ENCODE measurements around the gene SH3RF3.
"Not testable (repeated sequence)": the region's sequence is repeated elsewhere in the genome, so short reads cannot be mapped to it uniquely, and the experiment has no call there.

The SH3RF3 gene

DNA sequence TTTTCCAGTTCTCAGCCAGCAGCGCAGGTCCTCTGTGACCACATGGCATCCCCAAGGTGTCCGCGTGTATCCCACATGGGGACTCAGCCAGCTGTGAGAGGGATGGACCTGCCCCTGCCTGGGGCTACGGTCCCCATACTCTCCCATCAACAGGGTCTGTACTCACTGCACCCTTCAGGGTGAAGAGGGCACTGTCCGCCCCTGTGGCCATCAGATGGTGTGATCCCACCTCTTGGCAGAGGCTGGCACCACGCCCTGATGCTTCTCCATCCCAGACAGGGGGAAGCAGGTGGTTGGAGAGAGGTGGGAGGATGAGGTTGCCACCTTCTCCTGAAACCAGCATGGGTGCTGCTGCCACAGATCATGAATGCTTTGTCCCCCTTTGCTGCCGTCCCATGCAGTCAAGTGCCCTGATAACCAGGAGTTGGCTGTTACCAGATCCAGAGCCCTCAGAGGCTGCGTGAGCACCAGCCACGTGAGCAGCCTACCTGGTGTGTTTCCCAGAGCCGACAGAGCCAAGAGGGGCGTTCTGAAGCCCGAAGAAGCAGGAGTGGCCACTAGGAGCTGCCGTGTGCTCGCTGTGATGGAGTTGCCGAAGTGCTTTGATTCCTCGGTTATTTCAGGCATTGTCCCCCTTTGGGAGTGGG lies 93.9 kb downstream of the SH3RF3 start:
- DNase-seq = no peak

DNA sequence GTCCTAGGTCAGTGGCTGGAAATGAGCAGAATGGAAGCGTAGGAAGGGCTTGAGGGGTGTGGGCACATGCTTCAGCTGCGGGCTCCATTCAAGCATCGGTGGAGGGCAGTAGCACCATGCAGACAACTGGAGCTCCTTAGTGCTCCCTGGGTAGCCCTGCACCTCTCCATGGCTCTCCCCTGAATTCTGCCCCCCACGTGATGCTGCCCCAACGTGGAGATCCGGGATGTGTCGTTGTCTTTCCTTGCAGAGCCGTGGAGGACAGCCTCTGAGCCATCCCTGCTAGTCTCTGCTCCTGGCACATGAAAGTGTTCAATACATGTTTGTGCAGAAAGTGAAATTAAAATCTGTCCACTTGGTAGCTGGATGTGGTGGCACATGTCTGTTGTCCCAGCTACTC lies 94.5 kb downstream of the SH3RF3 start:
- DNase-seq = no peak

DNA sequence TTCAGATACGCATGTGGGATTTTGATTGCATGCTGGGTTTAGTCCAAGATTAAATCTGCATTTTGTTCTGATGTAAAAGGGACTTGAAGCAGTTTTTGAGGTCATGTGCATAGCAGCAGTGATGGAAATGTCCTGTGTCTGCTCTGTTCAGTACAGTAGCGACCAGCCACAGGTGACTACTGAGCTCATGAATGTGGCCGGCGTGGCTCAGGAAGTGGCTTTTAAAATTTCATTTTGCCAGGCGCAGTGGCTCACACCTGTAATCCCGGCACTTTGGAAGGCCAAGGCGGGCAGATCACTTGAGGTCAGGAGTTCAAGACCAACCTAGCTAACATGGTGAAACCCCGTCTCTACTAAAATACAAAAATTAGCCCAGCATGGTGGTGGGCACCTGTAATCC lies 95.3 kb downstream of the SH3RF3 start:
- not testable (repeated sequence) for DNase-seq

DNA sequence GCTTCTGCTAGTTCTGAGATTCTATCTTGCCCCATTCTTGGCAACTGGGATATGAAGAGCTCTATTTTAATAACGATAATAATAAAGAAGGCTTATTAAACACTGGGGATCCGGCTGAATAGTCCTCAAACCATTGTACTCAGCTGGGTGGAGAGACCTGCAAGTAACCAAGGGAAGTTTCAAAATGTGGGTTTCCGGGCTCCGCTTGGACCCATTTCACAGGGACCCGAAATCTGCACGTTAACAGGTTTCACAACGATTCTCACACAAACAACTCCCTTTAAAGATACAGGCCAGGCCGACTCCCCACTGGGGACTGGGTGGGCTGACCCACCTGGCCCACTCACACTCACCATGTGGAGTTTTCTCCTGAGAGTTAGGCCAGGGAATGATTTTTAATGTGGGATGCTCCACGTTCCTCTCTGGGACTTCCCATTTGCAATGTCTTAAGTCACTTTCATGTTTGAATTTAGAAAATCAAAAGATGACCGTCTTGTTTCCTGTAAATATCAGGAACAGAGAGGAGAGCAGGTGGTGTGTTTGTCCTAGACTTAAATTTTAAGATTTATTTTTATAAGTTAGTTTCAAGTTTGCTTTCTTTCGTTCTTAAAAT lies 96.3 kb downstream of the SH3RF3 start:
- no peak for DNase-seq

DNA sequence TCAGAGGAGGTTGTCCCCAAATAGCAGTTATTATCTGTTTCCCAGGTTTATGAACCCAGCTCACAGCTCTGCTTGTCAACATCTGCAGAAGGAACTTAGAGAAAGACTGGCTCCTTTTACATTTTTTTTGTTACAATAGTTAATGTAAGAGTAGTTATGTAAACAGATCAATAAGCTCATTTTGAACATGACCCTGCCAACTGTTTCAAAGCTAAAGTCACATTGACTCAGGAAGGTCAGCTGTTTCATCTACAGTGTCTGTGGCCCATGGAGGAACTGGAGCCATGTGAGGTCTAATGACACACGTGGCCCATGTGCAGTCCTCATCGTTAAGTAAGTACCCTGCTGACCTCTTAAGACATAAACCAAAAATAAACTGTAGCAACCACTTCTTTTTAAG lies 97.1 kb downstream of the SH3RF3 start:
- DNase-seq = no peak

DNA sequence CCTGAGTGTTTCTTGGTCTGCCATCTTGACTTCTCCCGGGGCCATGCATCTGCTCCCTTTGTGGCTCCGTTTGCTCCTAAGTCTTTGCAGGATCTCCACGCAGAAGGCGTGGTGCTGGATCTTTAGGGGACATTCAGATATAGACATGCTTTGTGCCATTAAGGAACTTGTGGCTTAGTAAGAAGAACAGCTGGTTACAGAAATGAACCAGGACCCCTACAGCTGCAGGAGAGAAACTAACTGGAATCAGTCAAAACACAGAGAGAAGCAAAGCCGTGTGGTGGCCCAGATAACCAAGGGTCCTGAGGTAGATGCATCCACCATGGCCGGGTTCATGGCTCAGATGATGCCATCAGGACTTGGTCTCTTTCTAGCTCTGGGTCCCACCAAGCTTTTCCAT lies 97.6 kb downstream of the SH3RF3 start:
- no peak for DNase-seq

DNA sequence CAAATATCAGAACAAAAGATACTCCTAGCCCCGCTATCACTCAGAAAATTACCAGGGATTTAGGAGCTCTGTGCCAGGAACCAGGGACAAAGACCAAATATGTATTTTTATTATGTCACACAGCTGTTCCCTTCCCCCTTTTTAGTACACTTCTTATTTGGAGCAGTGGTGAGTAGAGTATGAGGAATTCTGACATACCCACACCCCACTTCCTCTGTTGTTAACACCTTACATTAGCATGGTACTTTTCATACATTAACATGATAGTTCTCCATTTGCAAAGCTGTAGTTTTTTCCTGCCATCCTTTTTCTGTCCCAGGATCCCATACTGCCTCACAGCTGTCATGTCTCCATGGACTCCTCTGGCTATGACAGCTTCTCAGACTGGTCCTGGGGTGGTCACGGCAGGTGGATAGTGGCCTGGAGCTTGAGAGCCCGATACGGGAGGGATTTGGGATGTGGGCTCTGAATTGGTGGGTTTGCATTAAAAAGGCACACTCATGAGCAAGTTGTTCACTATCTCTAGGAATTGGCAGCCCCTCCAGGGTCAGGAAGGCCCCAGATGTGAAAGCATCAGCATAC lies 100.2 kb downstream of the SH3RF3 start:
- no peak for DNase-seq

DNA sequence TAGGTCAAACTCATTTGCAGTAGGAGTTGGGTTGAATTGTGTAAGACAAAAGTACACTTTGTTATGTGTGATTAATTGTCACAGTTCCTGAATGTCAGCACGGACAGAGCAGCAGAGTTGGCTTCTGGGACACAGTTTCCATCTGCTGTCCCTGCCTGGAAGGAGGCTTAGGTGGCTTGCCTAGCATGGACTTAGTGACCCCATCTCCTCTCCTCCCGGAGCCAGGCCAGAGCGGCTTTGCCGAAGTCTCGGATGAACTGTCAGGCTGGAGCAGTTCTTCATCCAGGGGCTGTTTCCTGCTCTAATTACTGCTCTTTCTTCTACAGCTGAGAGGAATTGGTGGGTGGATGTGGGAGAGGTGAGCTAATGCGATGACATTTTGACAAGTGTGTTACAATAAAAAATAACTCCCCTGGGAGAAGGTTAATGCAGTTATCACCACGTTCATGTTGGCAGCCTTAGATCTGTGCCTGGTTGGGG lies 102.0 kb downstream of the SH3RF3 start:
- no peak for DNase-seq

DNA sequence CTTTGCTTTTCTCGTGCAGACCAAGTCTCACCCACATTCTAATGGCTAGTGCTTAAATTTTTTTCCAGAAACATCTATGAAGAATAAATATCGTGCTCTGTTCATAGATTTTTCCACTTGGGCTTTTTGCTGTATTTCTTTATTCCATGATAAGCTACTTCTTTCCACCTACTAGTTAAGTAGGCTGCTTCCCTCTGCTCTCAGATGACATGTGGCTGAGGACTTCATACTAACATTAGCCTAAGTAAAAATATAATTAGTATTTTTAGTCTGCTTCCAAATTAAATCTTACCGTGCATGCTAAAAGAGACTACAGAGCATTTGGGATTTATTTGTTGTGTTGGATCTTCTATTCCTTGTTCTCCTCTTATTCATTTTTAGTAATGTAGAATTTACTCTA lies 102.4 kb downstream of the SH3RF3 start:
- DNase-seq = no peak

DNA sequence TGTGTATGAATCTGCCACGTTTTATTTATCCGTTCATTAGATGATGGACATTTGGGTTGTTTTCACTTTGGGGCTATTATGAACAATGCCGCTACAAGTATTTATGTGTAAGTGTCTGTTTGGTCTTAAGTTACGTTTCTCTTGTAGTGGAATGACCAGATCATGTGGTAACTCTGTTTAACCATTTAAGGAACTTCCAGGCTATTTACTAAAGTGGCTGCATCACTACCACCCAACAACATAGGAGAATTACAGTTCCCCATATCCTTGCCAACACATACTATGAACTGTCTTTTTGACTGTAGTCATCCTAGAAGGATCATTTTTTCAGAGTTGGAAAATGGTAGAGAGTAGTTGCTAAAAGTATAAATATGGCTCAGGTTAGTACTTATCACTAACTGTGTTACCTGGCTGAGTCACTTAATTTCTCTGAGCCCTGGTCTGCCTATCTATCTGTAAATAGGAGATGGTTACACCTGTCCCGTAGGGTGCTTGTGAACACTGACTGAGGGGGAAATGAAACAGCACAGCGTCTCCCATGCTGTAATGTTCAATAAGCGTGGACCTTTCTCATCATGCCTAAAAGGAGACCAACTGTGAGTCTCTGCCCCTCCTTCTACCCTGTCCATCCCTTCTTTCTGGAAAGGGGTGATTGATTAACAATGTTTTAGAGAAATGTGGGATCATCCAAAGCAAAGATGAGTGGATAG lies 103.1 kb downstream of the SH3RF3 start:
- DNase-seq = no peak

DNA sequence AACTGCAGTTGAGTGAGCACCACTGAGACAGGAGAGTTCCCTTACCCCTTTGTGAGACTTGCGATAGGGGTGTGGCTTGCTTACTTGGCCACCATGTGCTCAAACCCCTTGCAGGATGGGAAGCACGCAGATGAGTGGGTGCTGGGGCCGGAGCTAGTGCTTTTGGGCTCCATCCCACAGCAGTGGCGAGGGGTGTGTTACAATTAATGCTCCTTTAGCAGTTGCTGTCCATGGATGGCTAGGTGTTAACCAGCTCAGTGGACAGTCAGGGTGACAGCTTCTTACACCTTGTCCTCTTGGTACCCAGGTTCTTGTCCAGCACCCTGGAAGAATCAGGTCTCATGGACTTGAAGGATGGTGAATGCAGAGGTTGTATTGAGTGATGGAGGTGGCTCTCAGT lies 103.9 kb downstream of the SH3RF3 start:
- no peak for DNase-seq

DNA sequence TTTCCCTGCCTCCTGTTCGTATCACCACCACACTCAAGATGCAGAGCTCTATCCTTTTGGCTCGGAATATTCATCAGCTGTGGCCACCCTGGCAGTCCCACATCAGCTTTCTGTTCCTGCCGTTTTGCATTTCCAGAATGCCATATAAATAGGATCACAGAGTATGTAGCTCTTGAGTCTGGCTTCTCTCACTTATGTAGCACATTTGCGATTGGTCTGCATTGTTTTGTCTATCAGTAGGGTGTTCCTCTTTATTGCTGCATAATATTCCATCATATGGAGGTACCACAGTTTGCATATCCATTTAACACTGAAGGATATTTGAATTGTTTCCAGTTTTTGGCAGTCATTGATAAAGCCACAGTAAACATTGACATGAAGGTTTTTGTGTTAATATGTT lies 104.6 kb downstream of the SH3RF3 start:
- DNase-seq = no peak

DNA sequence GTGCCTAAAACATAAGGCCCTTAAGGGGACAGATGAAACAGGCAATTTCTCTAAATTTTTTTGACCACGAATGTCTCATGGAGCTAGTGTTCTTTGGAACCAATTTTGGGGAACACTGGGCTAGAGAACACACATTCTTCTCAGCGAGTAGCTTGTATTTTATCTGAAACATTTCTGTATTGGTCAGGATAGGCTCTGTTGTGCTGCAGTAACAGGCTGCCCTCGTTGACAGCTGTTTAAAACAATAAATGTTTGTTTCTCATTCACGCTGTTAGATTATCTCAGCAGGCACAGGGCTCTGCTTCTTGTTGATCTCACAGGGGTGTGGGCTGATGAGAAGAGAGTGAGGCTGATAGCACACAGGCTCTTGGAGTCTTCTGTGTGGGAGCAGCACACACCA lies 105.3 kb downstream of the SH3RF3 start:
- no peak for DNase-seq

DNA sequence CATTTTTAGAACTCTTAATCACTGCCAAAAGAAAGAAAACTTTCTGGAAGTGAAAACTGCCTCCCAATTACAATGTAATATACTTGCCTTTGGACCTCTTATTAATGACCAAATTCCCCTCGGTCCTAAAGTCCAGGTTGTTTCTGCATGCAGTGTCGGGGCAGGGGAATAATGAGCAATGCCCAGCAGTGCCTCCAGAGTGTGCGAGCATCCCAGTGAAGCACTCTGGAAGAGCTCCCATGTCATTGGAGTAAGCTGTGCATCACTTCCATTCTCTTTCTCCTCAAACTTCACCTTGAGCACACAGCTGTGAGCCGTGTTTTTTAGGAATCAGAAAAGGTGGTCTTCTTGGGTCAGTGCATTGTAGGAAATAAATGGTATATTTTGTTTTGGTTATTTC lies 107.1 kb downstream of the SH3RF3 start:
- no peak for DNase-seq

DNA sequence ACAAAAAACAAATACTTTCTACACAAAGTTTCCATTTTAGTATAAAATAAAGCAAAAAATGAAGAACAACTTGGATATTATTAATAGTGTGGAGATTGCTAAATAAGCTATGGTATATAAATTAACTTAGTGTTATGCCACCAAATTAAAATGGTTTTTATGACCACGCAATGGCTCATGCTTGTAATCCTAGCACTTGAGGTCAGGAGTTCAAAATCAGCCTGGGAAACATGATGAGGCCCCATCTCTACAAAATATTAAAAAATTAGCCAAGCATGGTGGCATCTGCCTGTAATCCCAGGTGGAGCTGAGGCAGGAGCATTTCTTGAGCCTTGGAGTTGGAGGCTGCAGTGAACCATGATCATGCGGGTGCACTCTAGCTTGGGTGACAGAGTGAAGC lies 108.8 kb downstream of the SH3RF3 start:
- no peak for DNase-seq

DNA sequence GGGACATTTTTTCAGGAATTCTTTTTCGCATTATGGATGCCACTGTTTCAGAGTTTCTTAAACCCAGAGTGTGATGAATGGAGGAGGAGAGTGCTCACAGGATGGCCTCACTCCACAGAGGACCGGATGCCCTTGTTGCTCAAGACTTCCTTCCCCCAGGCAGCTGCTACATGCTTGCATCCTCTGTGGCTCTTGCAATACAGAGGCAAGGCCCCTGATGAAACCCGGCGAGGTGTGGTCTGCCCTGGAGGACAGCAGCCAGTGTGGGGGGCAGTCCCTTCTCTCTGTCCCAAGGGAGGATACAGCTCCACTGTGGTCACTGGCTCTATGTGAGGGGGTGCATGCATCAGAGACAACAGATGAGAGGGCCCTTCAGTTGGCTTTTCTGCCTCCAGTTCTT lies 109.6 kb downstream of the SH3RF3 start:
- DNase-seq = peak in 1 of 4 experiments; percentile 23

DNA sequence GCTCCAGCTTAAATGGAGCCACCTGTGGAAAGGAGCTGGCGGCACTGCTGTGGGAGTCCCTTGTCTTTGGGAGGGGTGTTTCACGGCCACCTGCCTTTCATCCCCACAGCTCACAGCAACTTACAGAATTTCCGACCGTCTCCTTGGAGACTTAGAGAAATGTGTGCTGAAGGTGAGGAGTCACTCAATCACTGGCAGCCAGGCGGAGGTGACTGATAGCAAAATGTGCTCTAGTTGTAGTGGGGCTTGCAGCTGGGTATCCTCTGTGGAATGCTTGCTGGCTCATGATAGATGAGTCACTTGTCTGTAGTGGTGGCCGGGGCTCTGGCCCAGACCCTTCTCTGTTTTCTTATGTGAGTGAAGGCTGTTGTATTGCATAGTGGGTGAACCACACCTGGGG lies 110.7 kb downstream of the SH3RF3 start:
- no peak for DNase-seq

DNA sequence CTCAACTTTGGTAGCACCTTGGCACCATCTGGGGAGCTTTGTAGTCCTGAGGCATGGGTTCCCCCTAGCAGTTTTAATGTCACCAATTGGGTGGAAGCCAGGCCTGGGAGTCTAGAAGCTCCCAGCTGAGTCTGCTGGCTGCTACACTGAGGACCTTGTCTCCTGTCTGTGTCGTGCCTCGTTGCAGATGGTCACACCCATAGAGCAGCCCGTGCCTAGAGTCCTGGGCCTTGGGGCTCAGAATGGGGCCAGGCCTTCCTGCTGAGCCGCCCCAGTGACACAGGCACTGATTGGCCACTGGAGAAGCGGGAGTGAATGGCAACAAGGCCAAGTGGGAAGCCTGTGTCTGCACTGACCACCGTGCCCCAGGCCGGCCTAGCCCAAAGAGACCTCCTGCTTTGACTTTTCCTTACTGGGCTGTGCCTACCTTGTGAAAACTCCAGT lies 113.2 kb downstream of the SH3RF3 start:
- no peak for DNase-seq

DNA sequence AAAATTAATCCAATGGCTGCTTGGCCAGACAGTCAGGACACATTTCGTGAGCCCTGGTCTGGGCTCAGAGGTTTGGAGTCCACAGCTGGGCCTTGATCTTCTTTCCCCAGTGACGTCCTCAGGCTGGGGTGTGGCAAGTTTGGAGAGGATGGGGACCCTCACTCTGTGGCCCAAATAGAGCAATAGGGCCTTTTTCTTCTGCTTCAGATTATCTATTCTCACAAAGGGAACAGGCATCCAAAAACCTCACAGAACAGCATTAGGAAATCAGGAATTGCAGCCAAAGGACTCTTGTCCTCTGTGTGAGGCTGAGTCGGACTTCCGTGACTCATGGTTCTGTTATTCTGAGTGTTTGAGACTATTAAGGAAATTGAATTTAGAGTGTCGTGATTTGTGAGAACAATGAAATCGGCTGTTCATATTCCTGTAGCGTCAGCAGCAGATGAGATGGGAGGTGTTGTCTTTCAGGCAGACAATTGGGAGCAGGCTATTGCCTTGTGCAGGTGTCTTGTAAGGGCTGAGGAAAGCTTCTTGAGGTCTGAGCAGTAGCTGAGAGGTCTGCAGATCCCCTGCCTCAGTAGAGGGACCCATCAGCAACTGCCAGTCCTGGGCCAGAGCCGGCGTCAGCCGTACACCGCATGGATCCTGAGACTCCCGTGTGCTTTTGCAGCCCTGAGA lies 113.8 kb downstream of the SH3RF3 start:
- no peak for DNase-seq

DNA sequence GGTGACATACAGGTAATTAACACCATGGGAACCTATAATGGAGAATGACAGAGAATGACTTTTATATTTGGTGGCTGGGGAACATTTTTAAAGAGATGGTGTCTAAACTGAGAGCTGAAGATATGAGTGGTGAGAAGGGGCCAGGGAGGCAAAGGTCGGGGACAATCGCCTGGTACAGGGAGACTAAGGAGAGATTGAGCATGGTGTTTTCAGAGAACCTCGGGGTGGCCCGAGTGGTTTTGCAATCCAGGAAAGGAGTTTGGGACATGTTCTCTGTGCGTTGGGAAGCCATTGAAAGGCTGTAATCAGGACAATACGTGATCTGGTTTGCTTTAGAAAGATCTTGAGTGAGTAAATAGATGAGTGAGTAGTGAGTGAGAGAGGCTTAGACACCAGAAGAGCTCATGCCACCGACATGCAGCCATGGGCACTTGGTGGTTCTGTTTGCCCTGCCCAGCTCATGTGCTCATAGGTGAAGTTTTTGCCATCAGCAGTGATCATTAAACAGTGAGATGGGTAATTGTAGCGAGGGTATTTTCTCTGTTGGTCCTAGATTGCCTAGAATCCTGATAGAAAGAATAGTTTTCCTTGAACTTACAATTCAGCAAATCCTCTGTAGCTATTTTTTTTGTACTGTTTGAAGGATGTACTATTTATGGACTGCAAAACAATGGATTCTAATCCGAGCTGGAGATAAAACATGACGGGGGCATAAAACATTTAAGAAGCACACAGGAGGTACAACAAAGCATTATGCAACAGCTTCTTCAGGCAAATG lies 114.7 kb downstream of the SH3RF3 start:
- no peak for DNase-seq

DNA sequence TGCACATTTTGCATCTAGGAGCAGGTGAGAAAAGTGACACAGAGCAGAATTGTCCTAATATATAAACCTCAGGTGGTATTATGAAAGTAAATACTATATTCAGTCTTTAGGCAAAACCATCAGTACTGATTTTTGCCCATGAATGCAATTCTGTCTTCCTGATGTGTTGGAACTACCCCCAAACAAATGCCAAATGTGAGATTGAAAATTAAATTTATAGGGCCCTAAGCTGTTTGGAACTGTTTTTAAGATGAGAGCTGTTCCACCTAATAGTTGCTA lies 115.2 kb downstream of the SH3RF3 start:
- DNase-seq = no peak

DNA sequence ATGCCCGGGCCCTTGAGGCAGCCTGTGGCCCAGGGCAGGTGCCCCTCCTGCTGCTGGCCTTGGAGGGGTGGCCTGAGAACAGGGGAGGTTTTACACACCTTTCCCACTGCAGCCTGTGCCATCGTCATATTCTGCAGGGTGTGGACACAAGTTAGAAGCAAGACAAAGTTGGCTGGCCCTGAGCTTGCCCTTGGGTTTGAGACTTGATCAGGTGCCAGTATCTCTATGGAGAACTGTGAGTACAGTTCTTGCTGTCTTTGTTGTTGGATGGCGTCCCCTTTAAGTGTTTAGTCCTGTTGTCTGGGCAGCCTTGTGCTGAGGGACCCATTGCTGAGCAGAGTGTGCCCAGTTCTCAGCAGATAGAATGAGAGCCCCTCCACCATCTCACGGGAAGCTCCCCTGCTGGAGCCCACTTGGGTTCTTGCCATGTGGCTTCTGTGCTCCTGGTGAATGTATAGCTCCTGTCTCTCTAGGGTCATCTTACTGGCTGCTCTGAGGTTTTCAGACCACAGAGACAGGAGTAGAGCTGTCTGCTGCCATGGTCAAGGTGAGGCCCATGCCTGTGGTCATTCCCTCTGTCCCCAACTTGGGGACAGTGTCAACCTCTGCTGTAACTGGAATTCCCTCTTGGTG lies 115.9 kb downstream of the SH3RF3 start:
- DNase-seq = no peak
